ENCODE results near the gene UBL7. TPM values are rescaled to one million over a fixed set of nuclear protein-coding genes. Genes with fewer than 3 reads are reported as not detected.

Gene UBL7
- total RNA-seq, 2 experiments from 2014 or later = 29.5 to 44.1 TPM

- Histone ChIP-seq H2AFZ (ENCODE audit: low read length) (no peak overlapping the region; the same call in 1 of the 2 replicates), H3K4me3 (ENCODE audit: low read depth, low read length, poor library complexity, severe bottlenecking) (peak overlapping the region; percentile 51), H3K79me2 (ENCODE audit: insufficient read depth, low read depth, low read length) (no peaks in the 10 kb centered on the region), H3K9me2 (ENCODE audit: insufficient read depth, low read length) (no peaks in the 10 kb centered on the region), H4K20me1 (ENCODE audit: insufficient read depth, low read length) (no peaks in the 10 kb centered on the region; the same call in 1 of the 2 replicates), H3K4me1 (ENCODE audit: insufficient read depth, low read length, poor library complexity, severe bottlenecking) (peaks cover 56% of the 10 kb centered on the region), H3K9me3 (ENCODE audit: low read length) (no peaks in the 10 kb centered on the region), H3K4me2 (ENCODE audit: low read length) (peak overlapping the region; percentile 85), H3K36me3 (ENCODE audit: insufficient read depth, low read length) (no peaks in the 10 kb centered on the region), H3K27ac (ENCODE audit: low read depth, low read length, poor library complexity, severe bottlenecking) (peak overlapping the region; percentile 53)
- TF ChIP-seq CTCF (conservative IDR thresholded peaks at IDR 0.05; ENCODE audit: low read length) = no peak
- ChIA-PET CTCF (ENCODE audit: unreplicated experiment) (interaction anchor here (0.7 to 2.0 kb wide), 2 partner anchors 19 to 22 kb away, joined by 3 to 6 read pairs; no protein-coding TSS in a partner anchor), POLR2A (interaction anchor here (1.1 to 1.6 kb wide), 4 partner anchors 10 to 142 kb away, joined by 3 to 4 read pairs (median 4); no protein-coding TSS in a partner anchor)
- DNase-seq (ENCODE audit: low spot score) = peak; percentile 44
- no TSS peak for BruUV-seq (replicated peaks)
- intact Hi-C loops (cut with micrococcal nuclease; ENCODE audit: unreplicated experiment) = loop anchor here (1.0 kb wide), 2 partner anchors 22 to 29 kb away; partner anchors contain the start of gene SEMA7A
Measured at GRCh38 chr15:74403991-74404563, 56.9 kb downstream of the UBL7 start.

GRCh38 chr15:74403588-74403919, 57.4 kb downstream of the UBL7 start:
- Histone ChIP-seq H3K4me2 (ENCODE audit: low read length) (peak overlapping the region; percentile 85), H3K27ac (ENCODE audit: low read depth, low read length, poor library complexity, severe bottlenecking) (peak overlapping the region; percentile 53), H3K79me2 (ENCODE audit: insufficient read depth, low read depth, low read length) (no peaks in the 10 kb centered on the region), H4K20me1 (ENCODE audit: insufficient read depth, low read length) (no peaks in the 10 kb centered on the region; the same call in 1 of the 2 replicates), H3K4me1 (ENCODE audit: insufficient read depth, low read length, poor library complexity, severe bottlenecking) (peaks cover 61% of the 10 kb centered on the region), H3K4me3 (ENCODE audit: low read depth, low read length, poor library complexity, severe bottlenecking) (peak overlapping the region; percentile 51), H2AFZ (ENCODE audit: low read length) (no peak overlapping the region; the same call in 1 of the 2 replicates), H3K36me3 (ENCODE audit: insufficient read depth, low read length) (no peaks in the 10 kb centered on the region), H3K9me3 (ENCODE audit: low read length) (no peaks in the 10 kb centered on the region), H3K9me2 (ENCODE audit: insufficient read depth, low read length) (no peaks in the 10 kb centered on the region)
- POLR2A ChIA-PET = interaction anchor here (1.1 to 1.6 kb wide), 4 partner anchors 9 to 143 kb away, joined by 3 to 4 read pairs (median 4); no protein-coding TSS in a partner anchor
- intact Hi-C loops (cut with micrococcal nuclease; ENCODE audit: unreplicated experiment) = loop anchor here (1.0 kb wide), 2 partner anchors 21 to 30 kb away; partner anchors contain the start of gene SEMA7A
- CTCF ChIA-PET (ENCODE audit: unreplicated experiment) = interaction anchor here (0.7 to 2.0 kb wide), 3 partner anchors 19 to 26 kb away, joined by 3 to 6 read pairs (median 4); no protein-coding TSS in a partner anchor
- no TSS peak for BruUV-seq (replicated peaks)
- TF ChIP-seq CTCF (conservative IDR thresholded peaks at IDR 0.05; ENCODE audit: low read length) = no peak
- DNase-seq (ENCODE audit: low spot score) = no peak
